Neutrophil (primary cell): ENCODE data around the gene MT1B.

Source experiments
- H3K27ac ChIP-seq: fragments of 200-600 bp; sonication (generic); 2 replicates; pipeline ENCODE4 v1.5.1; 2016; ENCODE audit warnings: mild to moderate bottlenecking, moderate library complexity
- H3K27me3 ChIP-seq: fragments of 200-600 bp; sonication (generic); 2 replicates; pipeline ENCODE4 v1.6.0; 2016; ENCODE audit warnings: mild to moderate bottlenecking
- H3K36me3 ChIP-seq: fragments of 200-600 bp; sonication (generic); 2 replicates; pipeline ENCODE4 v1.5.1; 2017
- H3K4me1 ChIP-seq, 2 experiments: fragments of 200-600 bp in 1 of 2; sonication (generic) in 1 of 2; 1 replicate in 1 of 2; 2 replicates in 1 of 2; pipeline versions ENCODE4 v1.5.1 to v1.6.1; 2013 to 2016; ENCODE audit warnings: low read depth in 1 of 2, low read length in 1 of 2, mild to moderate bottlenecking in 1 of 2, moderate library complexity in 1 of 2; ENCODE audit not compliant: control insufficient read depth in 1 of 2, insufficient read depth in 1 of 2
- H3K4me3 ChIP-seq, 2 experiments: fragments of 200-600 bp in 1 of 2; sonication (generic) in 1 of 2; 1 replicate in 1 of 2; 2 replicates in 1 of 2; pipeline ENCODE4 v1.5.1; 2013 to 2016; ENCODE audit warnings: low read depth in 1 of 2, low read length in 1 of 2, mild to moderate bottlenecking in 1 of 2, moderate library complexity in 1 of 2
- H3K9me3 ChIP-seq: fragments of 200-600 bp; sonication (generic); 2 replicates; pipeline ENCODE4 v1.5.1; 2016
- TF ChIP-seq, protein P1 (sequence below): fragments of 200-600 bp; sonication (generic); IDR thresholded peaks from 2 replicates; pipeline ENCODE4 v1.5.1; 2016; ENCODE audit warnings: antibody characterized with exemption

The MT1B gene

GRCh38 chr16:56609463-56609921 lies 42.2 kb upstream of the MT1B start:
- Histone ChIP-seq H3K36me3 (no peaks in the 10 kb centered on the region), H3K27ac (peak overlapping the region; percentile 73), H3K4me1 (peaks cover 26 to 27% of the 10 kb centered on the region in 2 experiments), H3K4me3 (peak overlapping the region; percentile 66 to 75), H3K9me3 (no peaks in the 10 kb centered on the region), H3K27me3 (peaks cover 7% of the 10 kb centered on the region)
- TF ChIP-seq, protein P1, sequence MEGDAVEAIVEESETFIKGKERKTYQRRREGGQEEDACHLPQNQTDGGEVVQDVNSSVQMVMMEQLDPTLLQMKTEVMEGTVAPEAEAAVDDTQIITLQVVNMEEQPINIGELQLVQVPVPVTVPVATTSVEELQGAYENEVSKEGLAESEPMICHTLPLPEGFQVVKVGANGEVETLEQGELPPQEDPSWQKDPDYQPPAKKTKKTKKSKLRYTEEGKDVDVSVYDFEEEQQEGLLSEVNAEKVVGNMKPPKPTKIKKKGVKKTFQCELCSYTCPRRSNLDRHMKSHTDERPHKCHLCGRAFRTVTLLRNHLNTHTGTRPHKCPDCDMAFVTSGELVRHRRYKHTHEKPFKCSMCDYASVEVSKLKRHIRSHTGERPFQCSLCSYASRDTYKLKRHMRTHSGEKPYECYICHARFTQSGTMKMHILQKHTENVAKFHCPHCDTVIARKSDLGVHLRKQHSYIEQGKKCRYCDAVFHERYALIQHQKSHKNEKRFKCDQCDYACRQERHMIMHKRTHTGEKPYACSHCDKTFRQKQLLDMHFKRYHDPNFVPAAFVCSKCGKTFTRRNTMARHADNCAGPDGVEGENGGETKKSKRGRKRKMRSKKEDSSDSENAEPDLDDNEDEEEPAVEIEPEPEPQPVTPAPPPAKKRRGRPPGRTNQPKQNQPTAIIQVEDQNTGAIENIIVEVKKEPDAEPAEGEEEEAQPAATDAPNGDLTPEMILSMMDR: no peak

DNA sequence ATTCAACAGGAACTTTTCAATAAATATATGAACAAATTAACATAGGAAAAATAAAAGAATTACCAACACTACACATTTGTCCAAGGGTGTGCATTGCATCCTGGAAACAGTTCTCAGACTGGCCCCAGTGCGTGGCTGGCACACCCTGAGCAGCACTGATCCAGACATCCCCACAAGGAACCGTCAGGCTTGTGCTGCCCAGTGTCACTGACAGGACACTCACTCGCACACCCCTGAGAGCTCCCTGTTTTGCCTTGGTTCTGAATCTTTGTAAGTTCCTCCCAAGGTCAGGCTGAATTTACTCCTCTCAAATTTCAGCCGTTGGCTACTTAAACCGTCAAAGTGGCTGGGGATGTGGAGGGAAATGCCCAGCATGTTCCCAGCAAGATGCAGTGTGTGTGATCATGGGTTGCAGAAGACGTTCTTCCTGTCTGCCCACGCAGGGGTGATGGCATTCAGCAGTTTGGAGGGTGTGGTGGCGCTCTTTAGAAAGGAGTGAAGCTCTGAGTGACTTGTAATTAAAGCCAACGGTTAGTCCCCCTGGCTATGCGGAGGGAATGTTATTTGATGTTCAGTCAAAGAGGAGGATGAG lies 41.6 kb upstream of the MT1B start:
- H3K4me1 ChIP-seq: peaks cover 26 to 27% of the 10 kb centered on the region in 2 experiments
- TF ChIP-seq, protein P1: no peak
- peak overlapping the region; percentile 73 for H3K27ac ChIP-seq
- no peaks in the 10 kb centered on the region for H3K36me3 ChIP-seq
- peaks cover 11% of the 10 kb centered on the region for H3K27me3 ChIP-seq
- H3K4me3 ChIP-seq: peak overlapping the region; percentile 66 to 75
- no peaks in the 10 kb centered on the region for H3K9me3 ChIP-seq

DNA sequence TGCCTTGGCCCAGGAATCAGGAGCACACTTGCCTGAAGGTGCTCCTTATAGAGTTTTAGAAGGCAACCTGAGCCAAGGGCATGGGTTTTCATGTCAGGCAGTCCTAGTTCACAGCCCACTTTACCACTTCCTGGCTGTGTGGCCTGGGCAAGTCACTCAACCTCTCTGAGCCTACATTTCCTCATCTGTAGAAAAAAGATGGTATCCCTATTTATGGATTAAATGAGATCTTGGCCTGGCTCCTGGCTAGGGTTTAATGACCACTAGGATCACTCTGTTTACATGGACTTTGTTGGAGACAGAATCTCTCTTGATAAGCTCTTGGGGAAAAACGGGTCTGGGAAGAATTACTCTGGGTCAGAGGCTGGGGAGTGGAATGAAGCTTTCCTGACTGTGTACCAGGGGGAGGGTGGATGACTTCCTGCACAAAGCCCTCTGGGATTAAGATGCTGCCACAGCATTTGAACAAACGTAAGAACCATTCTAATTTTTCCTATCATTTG lies 41.0 kb upstream of the MT1B start:
- H3K27me3 ChIP-seq: peaks cover 11% of the 10 kb centered on the region
- H3K9me3 ChIP-seq: no peaks in the 10 kb centered on the region
- peak overlapping the region; percentile 73 for H3K27ac ChIP-seq
- no peak overlapping the region for H3K4me3 ChIP-seq
- peaks cover 26 to 27% of the 10 kb centered on the region in 2 experiments for H3K4me1 ChIP-seq
- TF ChIP-seq, protein P1: no peak
- no peaks in the 10 kb centered on the region for H3K36me3 ChIP-seq

DNA sequence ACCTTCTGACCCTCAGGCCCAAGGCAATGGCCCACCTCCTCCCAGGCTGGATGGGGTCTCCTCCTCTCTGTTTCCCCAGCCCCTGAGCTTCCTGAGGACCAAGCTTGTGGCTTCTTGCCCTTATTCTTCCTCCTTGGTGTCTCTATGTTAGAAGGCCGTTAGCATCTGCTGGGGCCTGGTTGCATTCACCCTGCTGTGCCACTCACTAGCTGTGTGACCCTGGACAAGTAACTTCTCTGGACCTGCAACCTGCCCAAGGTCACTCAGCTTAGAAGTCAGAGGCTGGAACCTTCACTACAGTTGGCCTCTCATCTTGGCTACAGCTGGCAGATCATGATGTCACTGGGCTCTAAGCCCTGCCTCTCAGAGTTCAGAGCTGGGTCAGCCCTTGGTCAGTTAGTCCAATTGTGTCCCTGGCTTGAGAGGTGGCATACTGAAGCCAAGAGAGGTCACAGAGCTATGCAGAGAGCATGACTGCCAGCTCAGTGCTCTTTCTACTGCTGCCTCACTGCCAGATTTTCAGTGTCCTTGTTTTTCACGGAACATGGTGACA lies 40.3 kb upstream of the MT1B start:
- Histone ChIP-seq H3K27me3 (peaks cover 18% of the 10 kb centered on the region), H3K4me1 (peaks cover 26 to 27% of the 10 kb centered on the region in 2 experiments), H3K9me3 (no peaks in the 10 kb centered on the region), H3K36me3 (no peaks in the 10 kb centered on the region), H3K4me3 (no peak overlapping the region), H3K27ac (no peak overlapping the region)
- TF ChIP-seq, protein P1: no peak

DNA sequence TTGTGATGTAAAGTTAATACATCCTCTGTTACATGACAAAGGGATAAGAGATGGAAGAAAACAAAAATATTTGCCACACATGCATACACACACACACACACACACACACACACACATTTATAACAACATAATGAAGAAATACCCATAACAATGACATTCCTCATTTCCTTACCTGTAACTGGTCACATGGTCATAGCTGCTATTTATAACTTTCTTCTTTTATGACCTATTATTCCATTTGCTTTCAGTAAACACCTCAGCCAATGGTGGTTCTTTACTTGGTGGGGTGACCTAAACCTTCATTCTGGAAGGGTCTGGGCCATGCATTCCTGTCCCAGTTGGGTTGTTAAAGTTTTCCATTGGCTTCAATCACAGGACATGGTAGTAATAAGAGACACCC lies 38.0 kb upstream of the MT1B start:
- Histone ChIP-seq H3K36me3 (no peaks in the 10 kb centered on the region), H3K27ac (no peak overlapping the region), H3K4me1 (peaks cover 24 to 28% of the 10 kb centered on the region in 2 experiments), H3K4me3 (no peak overlapping the region), H3K9me3 (no peaks in the 10 kb centered on the region), H3K27me3 (peaks cover 41% of the 10 kb centered on the region)
- TF ChIP-seq, protein P1: no peak
